Diencephalon (tissue), 1 donor: ENCODE measurements around the gene NBPF4. TPM values are rescaled to one million over a fixed set of nuclear protein-coding genes. Genes with fewer than 3 reads are reported as not detected.

Experiments
- total RNA-seq: library from RNA; depleted of rRNA; stranded (reverse); fragments of >200 nt; gene quantifications from one replicate; pipeline ENCODE4 v1.2.3, GENCODE V29; 2014

Gene NBPF4, protein sequence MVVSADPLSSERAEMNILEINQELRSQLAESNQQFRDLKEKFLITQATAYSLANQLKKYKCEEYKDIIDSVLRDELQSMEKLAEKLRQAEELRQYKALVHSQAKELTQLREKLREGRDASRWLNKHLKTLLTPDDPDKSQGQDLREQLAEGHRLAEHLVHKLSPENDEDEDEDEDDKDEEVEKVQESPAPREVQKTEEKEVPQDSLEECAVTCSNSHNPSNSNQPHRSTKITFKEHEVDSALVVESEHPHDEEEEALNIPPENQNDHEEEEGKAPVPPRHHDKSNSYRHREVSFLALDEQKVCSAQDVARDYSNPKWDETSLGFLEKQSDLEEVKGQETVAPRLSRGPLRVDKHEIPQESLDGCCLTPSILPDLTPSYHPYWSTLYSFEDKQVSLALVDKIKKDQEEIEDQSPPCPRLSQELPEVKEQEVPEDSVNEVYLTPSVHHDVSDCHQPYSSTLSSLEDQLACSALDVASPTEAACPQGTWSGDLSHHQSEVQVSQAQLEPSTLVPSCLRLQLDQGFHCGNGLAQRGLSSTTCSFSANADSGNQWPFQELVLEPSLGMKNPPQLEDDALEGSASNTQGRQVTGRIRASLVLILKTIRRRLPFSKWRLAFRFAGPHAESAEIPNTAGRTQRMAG
- 0.46 TPM for total RNA-seq

DNA sequence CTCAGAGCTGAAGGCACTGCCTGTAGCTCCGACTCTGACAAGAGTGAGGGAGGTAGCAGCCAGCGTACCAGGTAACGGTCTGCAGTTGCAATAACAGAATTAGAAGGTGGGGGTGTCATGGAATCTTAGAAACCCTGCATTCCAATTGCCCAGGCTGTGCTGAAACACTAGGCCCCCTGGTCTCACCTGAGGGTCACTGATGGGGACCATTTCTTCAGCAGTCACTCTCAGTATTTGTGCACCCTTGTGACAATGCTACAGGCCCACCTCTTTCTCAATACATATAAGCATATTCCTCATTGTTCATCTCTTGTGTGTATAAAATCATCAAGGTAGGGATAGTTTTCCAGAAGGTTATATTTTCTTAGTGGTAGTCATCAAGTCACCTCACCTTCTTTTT, at the start of gene NBPF4:
NBPF4 (minus strand) TSS at position 101 of the 400 bp plus-strand sequence. CDS start 315 bp downstream, outside the sequence.

DNA sequence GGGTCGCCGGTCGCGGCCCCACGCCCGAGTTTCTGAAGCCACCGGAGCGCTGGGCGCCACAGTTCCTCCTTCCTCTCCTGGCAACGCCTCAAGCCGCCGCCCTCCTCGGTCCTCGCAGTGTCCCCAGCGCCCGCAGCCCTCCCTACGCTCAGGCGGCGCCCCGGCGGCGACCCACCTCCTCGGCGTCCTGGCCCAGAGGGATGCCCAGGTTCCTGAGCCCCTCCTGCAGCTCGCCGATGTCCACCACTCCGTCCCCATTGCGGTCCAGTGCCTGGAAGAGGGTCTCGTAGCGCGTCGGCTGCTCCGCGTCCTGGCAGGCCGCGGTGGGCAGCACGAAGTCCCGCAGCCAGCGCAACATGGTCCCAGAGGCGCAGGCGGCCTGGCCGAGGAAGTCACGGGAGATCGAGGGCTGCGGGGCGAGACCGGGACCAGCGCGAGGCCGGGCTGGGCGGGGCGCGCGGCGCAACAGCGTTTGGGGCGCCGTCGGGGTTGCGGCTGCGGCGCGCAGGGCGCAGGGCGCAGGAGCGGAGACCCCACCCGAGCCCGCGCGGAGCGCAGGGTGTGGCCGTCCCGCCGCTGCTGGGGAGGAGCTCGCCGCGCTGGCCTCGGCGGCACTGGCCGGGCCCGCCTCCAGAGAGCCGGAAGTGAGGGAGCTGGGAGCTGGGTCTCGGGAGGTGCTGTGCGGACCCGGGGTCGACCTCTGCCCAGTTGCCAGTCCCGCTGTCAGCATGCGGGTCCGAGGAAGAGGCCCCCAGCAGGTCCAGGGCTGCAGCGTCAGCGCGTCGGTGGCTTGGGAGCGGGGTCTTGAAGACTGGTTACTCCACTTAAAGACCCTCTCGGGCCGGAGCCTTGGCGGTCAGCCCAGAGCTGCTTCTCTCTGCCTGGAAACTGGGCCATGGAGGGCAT, 43.8 kb downstream of the NBPF4 start, which contains the start of gene SLC25A24:
SLC25A24 (minus strand) TSS at position 563 of the 906 bp plus-strand sequence; CDS start at position 358, 205 bp downstream.

Other genes with a start within 250 kb of the NBPF4 start
- 40.1 TPM for gene SLC25A24, start 43.7 kb downstream of the NBPF4 start, total RNA-seq
- gene NBPF6, start 206.3 kb upstream of the NBPF4 start, total RNA-seq: not detected